GM21447 (cell line): ENCODE data around the gene CDH4.

Experiments
- ATAC-seq: cut with Tn5 transposase; IDR thresholded peaks from one replicate; pipeline ENCODE4 v1.9.1; 2021; ENCODE audit not compliant: unreplicated experiment

CDH4 gene

DNA sequence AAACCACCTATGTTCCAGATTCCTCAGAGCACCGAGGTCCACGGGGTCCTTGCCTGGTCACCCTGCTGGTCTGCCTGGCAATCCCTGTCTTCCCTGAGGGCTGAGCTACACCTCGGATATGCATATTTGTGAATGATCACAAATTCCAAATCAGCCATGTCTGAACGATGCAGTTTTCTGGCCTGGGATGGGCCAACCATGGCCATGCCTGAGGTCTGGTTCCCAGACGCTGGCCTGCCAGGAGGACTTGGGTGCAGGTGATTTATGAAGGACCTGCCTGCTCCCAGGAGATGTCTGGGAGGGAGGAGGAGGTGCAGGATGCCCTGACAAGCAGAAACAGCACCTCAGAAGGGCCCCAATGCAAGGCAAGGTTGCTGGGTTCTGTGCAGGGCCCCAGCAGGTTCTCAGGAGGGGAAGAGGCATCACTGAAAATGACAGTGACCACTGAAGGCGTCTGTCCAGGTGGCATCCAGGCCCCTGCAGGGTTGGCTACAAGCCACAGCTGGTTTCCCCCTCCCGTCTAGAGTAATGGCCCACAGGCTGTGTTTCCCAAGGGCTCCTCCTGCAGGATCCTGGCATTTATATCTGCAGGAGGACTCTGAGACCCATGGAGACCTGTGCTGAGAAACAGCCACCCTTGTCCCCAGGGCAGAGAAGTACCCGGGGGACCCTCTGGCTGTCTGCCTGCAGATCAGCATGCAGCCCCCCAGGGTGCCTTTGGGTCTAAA lies 608.4 kb downstream of the CDH4 start:
- no peak for ATAC-seq

DNA sequence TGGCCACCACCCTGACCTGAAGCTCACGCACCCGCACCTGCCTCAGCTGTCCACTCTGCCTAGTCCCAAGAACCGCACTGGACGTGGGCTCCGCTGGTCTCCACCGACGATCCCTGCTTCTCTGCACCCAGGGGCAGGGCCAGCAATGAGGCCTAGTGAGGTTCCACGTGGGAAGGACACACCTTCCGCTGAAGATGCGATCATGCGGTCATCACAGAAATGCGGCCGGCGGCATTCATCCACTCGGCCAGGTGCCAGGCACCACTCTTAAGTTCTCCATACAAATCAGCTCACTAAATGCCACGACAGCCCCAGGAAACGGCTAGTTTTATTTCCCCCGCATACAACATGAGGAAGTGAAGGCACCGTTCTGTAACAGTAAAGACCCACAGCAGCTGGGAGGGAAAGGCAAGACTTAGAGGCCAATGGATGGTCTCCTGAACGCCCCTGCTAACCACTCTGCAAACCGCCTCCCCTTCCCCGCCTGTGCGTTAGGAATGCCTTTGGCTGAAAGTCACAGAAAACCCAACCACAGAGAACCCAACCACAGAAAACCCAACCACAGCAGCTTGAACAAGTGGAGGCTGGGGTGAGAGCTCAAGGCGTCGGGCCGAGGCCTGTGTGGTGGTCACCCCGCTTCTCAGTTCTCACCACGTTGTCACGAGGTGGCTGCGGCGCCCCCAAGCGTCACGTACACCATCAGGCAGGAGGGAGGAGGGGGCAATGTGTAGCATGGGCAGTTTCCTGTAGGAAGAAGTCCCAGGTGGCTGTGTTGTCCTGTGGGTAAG lies 609.2 kb downstream of the CDH4 start:
- ATAC-seq: no peak

DNA sequence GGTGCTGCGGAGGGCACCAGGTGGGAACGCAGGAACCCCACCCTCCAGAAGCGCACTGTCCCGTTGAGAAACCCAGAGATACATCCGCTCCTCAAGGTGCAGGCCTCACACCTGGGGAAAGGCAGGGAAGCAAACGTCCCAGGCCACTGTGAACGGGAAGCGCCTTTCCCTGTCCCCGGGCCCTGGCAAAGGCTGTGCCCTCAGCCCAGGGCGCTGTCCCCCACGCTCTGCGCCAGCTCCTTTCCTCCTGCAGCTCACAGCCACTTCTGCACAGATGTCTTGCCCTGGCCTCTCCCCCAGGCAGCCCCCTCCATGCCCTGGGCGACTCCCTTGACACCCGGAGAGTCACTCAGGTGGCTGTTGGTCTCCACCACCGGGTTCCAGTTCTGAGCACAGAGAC lies 609.8 kb downstream of the CDH4 start:
- ATAC-seq: no peak

DNA sequence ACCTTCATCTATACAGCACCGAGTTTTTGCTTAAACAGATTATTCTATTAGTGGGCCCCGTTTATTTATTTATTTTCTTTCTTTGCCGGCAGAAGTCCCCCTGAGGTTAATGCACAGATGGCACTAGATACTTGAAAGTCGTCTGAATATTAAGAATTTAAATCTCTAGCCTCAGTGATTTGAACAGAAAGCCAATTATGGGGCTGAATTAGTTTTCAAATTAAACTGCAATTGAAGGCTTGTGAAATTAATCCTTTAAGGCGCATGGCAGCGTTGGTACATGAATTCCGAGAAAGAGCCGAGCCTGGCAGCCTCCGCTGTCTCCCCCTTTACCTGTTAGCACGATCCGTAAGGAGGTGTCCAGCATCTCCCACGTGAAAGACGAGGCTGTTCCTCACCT lies 610.8 kb downstream of the CDH4 start:
- no peak for ATAC-seq

DNA sequence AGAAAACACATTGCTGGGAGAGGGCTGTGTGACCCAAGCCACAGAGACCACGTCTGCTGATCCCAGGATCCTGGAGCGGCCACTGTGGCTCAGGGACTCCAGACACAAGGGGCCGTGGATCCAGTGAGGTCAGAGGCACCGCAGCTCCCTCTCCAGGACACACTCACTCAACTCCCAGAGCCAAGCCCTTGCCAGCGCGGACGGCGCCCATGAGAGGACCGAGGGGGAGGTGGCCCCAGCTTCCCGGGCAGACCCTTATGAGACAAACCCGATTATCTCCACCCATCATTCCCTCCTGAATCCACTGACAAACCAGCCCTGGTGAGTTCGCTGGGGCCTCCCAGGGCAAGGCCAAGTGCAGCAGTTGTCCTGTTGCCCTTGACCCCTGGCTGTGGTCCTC lies 612.4 kb downstream of the CDH4 start:
- no peak for ATAC-seq

DNA sequence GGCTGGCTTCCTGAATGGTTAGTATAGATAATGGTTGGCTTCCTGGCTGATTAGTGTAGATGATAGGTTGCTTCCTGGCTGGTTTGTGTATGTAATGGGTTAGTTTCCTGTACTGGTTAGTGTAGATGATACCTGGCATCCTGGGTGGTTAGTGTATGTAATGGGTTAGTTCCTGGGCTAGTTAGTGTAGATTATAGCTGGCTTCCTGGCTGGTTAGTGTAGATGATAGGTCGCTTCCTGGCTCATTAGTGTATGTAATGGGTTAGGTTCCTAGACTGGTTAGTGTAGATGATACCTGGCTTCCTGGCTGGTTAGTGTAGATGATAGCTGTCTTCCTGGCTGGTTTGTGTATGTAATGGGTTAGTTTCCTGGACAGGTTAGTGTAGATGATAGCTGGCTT lies 613.3 kb downstream of the CDH4 start:
- ATAC-seq: no peak

DNA sequence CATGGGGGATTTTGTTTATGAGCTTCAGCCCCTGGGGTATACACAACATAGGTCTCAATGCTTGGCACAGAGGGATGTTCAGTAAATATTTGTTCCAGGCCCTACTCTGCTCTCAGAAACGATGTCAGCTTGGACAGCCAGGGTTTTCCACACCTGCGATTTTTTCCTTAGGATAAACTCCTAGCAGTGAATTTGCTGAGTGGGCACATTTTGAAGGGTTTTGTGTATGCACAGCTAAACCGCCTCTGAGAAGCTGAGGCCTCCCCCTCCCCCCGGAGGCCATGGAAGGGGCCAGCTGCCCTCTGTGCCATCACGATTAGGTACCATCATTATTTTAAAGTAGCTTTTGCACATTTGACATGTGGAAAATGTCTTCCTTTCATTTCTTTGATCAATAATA lies 614.1 kb downstream of the CDH4 start:
- ATAC-seq: no peak

DNA sequence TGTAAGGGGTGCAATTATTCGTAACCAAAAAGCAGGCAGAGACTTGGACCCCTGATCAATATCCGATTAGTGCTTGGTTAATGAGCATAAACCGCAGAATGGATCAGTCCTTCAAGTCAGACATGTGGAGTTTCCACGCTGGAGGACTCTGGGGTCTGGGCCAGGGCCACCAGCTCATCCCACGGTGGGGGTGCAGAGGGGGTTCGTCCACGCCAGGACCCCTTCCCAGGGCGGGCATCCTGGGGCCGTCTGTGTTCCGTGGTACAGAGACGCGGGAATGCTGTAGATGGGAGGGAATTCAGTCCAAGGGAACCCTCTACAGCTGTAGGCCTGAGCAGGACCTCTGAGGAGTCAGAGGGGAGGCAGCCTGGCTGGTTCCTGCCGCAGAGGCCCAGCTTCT lies 615.9 kb downstream of the CDH4 start:
- ATAC-seq: no peak

DNA sequence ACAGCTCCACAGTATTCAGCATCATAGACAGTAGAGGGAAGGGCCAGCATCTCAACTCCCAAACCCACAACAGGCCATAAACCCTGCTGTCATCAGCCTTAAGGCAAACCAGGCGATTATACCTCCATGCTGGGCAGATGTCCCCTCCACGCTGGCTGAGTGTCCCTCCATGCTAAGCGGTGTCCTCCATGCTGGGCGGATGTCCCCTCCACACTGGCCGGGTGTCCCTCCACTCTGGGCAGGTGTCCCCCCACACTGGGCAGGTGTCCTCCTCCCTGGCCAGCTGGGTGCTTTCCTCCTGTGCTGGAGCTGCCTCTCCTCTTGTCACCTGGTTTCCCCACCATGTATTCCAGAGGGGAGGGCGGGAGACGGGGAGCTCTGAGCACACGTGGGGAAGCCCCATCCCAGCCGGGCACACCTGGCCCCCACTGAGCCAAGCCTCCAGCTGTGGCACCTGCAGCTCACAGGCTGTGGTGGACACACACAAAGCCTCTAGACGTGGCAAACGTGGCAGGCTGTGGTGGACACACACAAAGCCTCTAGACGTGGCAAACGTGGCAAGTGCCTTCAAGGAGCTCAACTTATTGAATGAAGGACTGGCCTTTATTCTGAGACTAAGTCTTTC lies 616.5 kb downstream of the CDH4 start:
- no peak for ATAC-seq

DNA sequence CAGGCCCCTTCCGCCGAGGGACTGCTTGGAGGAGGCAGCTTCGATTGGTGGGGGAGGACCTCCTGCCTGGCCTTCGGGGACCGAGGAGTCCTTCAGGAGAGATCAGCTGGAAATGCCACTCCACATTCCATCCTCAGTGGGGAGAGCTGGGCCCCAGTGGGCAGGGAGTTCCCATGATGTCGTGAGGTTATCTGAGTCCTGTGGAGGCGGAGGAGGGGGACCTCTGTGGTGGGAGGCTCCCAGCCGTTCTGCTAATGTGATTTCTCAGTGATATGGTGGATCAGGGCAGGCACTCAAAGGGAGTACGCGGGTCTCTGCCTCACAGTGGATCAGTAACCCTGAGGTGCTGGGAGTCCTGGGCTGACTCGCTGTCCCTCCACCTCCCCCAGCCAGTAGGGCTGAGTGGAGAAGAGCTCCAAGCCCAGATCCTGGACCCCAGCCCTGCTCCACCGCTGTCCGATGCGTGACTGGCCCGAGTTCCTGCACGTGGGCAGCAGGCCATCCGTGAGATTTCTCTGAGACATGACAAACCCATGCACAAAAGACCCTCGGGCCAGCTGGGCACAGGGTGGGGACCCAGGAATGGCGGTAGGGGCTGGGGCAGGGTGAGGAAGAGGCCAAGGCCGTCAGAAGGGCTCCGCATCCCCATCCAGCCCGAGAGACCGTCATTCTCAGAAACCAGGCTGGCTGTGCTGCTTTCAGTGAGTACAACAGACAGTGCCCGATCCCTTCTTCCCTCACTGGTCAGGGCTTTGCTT lies 617.9 kb downstream of the CDH4 start:
- ATAC-seq: no peak

DNA sequence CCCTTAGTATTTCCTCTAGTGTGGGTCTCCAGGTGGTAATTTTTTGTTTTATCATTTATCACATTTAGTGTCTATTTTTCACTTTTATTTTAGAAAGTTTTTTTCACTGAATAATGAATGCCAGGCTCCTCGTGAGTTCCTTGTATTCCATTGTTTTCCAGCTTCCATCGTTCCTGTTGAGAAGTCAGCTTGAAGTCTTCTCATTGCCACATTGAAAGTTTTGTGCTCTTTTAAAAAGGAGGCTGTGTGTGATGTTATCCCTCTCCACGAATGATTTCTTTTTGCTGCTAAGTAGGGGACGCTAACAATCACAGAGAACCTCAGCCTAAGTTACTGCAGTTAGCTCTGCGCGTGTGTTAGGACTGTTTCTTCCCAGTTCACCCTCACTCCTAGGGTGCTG lies 619.1 kb downstream of the CDH4 start:
- no peak for ATAC-seq

DNA sequence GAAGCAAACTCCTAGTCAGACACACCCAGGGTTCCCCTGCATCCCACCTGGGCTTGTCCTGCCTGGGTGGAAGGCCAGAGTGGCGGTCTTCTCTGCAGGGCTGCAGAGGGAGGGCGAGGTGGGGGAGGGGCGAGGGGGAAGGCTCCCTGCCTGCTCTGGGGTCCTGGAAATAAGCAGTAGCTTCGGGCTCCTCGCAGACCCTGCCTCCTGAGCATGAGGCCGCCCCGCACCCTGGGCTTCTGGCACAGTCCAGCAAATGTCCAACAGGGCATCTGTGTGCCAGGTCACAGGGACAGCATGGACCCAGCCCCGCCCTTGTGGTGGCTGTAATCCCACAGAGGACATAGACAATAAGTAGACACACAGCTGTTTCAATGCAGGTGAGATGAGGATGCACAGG lies 619.9 kb downstream of the CDH4 start:
- ATAC-seq: no peak

DNA sequence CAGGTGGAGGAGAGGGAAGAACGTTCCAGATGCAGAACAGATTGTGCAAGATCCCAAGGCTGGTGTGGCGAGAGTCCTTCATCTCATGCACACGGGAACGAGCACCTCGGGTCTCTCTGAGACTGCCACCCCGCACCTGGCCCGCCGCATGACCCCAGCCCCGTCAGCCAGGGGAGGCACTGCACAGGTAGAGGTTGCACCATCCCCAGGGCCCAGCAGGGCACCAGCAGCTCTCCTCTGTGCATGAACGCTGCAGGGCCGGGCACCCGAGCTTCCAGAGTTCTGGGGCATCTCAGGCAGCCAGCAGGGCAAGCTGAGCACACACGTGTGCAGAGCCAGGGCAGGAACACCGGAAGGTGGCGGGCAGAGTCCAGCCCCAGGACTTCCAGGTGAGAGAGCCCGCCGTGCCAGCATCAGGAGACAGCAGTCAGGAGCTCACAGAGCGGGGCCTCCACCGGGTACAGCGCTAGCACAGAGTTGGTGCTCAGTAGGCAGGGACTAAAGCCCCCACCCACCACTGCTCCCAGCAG lies 620.4 kb downstream of the CDH4 start:
- no peak for ATAC-seq

DNA sequence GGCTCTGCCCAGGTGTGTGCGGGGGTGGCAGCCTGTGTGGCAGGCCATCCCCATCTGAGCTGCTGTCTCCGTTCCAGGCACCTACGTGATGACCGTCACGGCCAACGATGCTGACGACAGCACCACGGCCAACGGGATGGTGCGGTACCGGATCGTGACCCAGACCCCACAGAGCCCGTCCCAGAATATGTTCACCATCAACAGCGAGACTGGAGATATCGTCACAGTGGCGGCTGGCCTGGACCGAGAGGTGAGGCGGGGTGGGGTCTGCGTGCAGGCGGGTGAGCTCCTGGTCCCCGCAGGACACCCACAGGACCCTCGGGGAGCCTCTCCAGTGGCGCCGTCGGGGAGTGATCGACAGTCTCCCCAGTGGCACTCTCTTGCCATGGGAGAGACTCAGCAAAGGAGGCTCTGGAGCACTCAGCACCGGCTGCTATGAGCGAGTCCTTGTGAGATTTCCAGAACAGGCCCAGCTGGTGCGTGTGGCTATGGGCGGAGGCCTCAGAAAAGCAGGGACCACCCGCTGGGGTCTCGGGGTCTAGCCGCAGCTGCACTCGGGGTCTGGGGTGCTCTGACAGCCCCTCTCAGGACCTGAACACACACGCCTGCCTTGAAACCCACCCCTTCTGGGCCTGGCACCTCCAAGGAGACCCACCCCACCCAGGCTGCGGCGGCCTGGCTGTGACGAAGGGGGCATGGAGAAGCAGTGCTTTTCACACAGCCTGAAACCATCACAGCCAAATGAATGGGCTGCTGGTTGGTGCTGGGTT lies 621.8 kb downstream of the CDH4 start:
- no peak for ATAC-seq

DNA sequence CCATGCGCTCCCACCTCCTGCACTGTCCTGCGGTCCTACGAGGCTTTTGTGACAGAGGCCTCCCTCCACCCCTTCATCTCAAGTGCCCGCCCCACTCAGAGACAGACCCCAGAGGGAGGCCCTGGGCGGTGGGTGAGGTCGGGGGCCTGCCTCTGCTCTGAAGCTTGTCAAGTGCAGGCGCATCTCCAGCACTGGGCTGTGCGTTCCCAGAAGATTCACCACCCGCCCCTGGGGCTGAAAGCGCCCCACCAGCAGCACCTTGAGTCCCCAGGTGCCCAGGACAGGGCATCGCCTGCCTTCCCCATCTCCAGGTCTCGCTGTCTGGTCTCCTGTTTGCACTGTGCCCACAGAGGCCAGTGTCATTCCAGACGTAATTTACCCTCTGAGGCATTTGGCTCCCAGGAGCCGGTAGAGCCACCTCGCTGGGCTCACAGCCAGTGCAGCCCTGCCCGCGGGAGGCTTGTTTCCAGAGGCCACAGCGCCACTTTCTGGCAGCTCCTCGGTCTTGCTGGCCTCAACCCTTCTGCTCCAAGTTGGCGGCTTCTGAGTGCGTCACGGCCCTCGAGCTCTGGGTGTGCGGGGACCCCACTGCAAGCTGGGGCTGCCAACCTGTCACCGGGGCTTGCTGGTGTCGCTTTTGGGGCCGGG lies 622.5 kb downstream of the CDH4 start:
- no peak for ATAC-seq

DNA sequence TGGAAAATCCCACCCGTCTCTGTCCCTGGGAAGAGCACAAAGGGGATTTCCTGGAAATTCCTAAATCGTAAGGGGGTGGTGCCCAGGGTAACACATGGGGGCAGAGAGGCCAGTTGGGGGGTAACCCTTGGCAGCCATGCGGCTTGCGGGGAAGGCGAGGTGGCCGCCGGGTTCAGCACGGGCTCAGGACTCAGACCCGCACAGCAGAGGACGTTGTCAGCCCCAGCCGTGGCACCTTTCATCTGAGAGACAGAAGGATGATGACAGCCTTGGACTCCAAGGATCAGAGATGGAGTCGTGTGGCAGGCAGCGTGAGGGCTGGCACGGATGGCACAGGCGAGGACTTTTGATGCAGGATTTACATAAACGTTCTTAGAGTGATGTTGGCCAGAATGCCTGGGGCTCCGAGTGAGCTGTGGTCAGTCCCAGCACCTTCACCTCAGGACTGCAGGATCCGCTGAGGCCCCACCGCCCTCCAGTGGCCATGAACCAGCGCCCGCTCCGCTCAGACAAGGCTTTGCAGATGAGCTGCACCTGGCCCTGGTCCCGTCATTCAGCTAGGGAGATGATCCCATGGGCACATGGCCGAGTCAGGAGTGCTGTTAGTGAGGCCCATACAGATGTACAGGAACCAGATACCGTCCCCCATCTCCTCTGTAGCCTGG lies 623.3 kb downstream of the CDH4 start:
- ATAC-seq: no peak

DNA sequence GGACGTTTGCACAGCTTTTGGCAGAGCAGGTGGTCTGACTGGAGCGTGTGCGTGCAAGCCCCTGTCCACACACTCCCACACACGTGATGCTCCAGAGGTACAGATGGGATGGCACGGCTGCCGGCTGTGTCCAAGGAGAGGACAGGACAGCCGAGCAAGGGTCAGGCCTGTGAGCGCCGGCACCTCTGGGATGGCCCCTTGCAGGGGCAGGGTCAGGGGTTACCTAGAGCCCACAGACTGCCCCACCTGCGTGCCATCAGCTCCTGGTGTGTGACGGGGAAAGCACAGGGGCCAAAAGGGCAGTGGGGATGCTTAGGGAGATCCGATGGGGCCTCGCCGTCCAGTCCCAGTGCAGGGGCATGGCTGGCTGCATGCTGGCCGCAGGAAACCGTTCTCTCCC lies 623.9 kb downstream of the CDH4 start:
- ATAC-seq: no peak

DNA sequence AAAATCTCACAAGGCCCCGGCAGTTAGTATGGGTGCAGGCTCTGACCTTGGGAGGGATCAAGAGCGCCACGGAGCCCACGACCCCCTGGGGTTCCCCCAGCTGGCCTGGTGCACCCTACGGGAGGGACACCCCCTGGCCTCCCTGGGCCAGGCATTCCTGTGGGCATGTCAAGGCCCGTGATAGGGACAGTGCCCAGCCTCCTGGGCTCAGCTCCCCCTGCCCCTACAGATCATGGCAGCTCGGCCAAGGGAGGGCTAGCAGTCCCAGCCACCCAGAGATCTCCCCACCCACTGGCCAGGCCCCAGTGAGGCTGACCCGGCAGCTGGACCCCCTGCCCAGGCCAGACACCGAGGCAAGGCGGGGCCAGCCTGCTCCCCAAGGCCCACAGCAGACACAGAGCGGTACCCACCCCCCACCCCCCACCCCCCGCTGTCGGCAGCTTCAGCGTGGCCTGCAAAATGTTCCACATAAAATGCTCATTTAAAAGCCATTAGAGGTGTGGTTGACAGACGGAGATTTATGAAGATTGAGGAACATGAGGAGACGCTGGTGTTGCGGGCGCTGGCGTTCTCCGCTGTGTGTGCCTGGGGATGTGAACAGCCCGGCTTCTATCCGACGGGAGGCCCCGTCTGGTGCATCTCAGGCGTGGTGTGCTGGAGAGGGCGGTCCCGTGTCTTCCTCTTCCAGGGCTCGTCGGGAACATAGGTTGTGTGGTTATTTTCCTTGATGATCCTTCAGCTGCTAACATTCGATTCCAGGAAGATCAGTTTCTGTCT lies 625.1 kb downstream of the CDH4 start:
- ATAC-seq: no peak
